Measurements from ENCODE around the gene MBD2.

DNA sequence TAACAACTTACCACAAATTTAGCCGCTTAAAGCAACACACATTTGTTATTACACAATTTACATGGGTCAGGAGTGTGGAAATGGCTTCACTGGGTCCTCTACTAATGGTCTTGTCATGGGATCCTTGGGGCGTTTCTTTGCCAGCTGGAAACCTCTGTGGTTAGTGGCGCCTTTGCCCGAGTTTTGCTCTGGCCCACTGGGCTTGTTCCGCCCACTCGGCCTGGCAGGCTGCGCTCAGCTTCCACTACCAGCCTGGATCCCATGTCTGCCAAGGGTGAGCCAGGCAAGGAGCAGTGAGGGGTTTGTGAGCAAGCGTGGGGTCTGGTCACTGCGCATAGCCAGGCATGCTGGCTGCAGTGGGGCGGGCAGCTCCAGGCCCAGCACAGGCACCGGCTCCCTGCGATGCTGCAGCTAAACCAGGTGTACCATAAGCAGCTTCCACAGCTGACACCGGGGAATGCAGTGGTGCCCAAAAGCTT lies 16.2 kb upstream of the MBD2 start:
- TF ChIP-seq, protein P1, sequence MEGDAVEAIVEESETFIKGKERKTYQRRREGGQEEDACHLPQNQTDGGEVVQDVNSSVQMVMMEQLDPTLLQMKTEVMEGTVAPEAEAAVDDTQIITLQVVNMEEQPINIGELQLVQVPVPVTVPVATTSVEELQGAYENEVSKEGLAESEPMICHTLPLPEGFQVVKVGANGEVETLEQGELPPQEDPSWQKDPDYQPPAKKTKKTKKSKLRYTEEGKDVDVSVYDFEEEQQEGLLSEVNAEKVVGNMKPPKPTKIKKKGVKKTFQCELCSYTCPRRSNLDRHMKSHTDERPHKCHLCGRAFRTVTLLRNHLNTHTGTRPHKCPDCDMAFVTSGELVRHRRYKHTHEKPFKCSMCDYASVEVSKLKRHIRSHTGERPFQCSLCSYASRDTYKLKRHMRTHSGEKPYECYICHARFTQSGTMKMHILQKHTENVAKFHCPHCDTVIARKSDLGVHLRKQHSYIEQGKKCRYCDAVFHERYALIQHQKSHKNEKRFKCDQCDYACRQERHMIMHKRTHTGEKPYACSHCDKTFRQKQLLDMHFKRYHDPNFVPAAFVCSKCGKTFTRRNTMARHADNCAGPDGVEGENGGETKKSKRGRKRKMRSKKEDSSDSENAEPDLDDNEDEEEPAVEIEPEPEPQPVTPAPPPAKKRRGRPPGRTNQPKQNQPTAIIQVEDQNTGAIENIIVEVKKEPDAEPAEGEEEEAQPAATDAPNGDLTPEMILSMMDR (IDR thresholded peaks at IDR 0.05) = no peak
- TF ChIP-seq POLR2A (IDR thresholded peaks at IDR 0.05) = no peak
